ENCODE results near the gene NRSN1. TPM values are rescaled to one million over a fixed set of nuclear protein-coding genes. Genes with fewer than 3 reads are reported as not detected.

NRSN1 gene
- total RNA-seq, 1 experiment from 2014 or later: 0.30 TPM

- H4K20me1 ChIP-seq (ENCODE audit: insufficient read depth, low read depth, low read length): no peaks in the 10 kb centered on the region
- H3K9me3 ChIP-seq (ENCODE audit: low read length): no peaks in the 10 kb centered on the region
- no peak overlapping the region for H3K9ac ChIP-seq (ENCODE audit: low read length)
- no peak overlapping the region for H3K27ac ChIP-seq (ENCODE audit: low read length)
- no peaks in the 10 kb centered on the region for H3K36me3 ChIP-seq (ENCODE audit: insufficient read depth, low read length)
- H3K4me2 ChIP-seq (ENCODE audit: low read depth, low read length, poor library complexity, severe bottlenecking): no peak overlapping the region
- peaks cover 9% of the 10 kb centered on the region for H3K4me1 ChIP-seq (ENCODE audit: low read length)
- H3K27me3 ChIP-seq (ENCODE audit: low read length): no peaks in the 10 kb centered on the region
- no peak for DNase-seq
- H3K79me2 ChIP-seq (ENCODE audit: low read length): no peaks in the 10 kb centered on the region
- H3K4me3 ChIP-seq (ENCODE audit: low read length): no peak overlapping the region
- H3K9me2 ChIP-seq (replicated peaks; ENCODE audit: insufficient read depth, low read length): no peaks in the 10 kb centered on the region
- no peak overlapping the region for H2AFZ ChIP-seq (ENCODE audit: low read length)
Measured at GRCh38 chr6:24100024-24100769, 25.8 kb upstream of the NRSN1 start.

GRCh38 chr6:24100770-24101155 lies 25.3 kb upstream of the NRSN1 start:
- Histone ChIP-seq H2AFZ (ENCODE audit: low read length) (no peak overlapping the region), H3K27me3 (ENCODE audit: low read length) (no peaks in the 10 kb centered on the region), H3K36me3 (ENCODE audit: insufficient read depth, low read length) (no peaks in the 10 kb centered on the region), H4K20me1 (ENCODE audit: insufficient read depth, low read depth, low read length) (no peaks in the 10 kb centered on the region), H3K4me3 (ENCODE audit: low read length) (no peak overlapping the region), H3K27ac (ENCODE audit: low read length) (no peak overlapping the region), H3K9ac (ENCODE audit: low read length) (no peak overlapping the region), H3K9me2 (replicated peaks; ENCODE audit: insufficient read depth, low read length) (no peaks in the 10 kb centered on the region), H3K79me2 (ENCODE audit: low read length) (no peaks in the 10 kb centered on the region), H3K9me3 (ENCODE audit: low read length) (no peaks in the 10 kb centered on the region), H3K4me2 (ENCODE audit: low read depth, low read length, poor library complexity, severe bottlenecking) (no peak overlapping the region), H3K4me1 (ENCODE audit: low read length) (peaks cover 9% of the 10 kb centered on the region)
- DNase-seq: no peak

- Histone ChIP-seq H3K27ac (ENCODE audit: low read length) (no peak overlapping the region), H3K4me1 (ENCODE audit: low read length) (peaks cover 9% of the 10 kb centered on the region), H3K4me3 (ENCODE audit: low read length) (no peak overlapping the region), H3K79me2 (ENCODE audit: low read length) (no peaks in the 10 kb centered on the region), H3K9ac (ENCODE audit: low read length) (no peak overlapping the region), H3K36me3 (ENCODE audit: insufficient read depth, low read length) (no peaks in the 10 kb centered on the region), H2AFZ (ENCODE audit: low read length) (no peak overlapping the region), H3K4me2 (ENCODE audit: low read depth, low read length, poor library complexity, severe bottlenecking) (no peak overlapping the region), H3K9me3 (ENCODE audit: low read length) (no peaks in the 10 kb centered on the region), H3K27me3 (ENCODE audit: low read length) (no peaks in the 10 kb centered on the region), H3K9me2 (replicated peaks; ENCODE audit: insufficient read depth, low read length) (no peaks in the 10 kb centered on the region), H4K20me1 (ENCODE audit: insufficient read depth, low read depth, low read length) (no peaks in the 10 kb centered on the region)
- DNase-seq: no peak
Measured at GRCh38 chr6:24105191-24105590, 20.8 kb upstream of the NRSN1 start.

- H2AFZ ChIP-seq (ENCODE audit: low read length): no peak overlapping the region
- H3K27ac ChIP-seq (ENCODE audit: low read length): no peak overlapping the region
- H3K79me2 ChIP-seq (ENCODE audit: low read length): no peaks in the 10 kb centered on the region
- DNase-seq: no peak
- H3K27me3 ChIP-seq (ENCODE audit: low read length): no peaks in the 10 kb centered on the region
- no peaks in the 10 kb centered on the region for H3K9me2 ChIP-seq (replicated peaks; ENCODE audit: insufficient read depth, low read length)
- H3K9me3 ChIP-seq (ENCODE audit: low read length): no peaks in the 10 kb centered on the region
- no peaks in the 10 kb centered on the region for H3K36me3 ChIP-seq (ENCODE audit: insufficient read depth, low read length)
- no peaks in the 10 kb centered on the region for H4K20me1 ChIP-seq (ENCODE audit: insufficient read depth, low read depth, low read length)
- H3K4me1 ChIP-seq (ENCODE audit: low read length): peaks cover 5% of the 10 kb centered on the region
- H3K4me2 ChIP-seq (ENCODE audit: low read depth, low read length, poor library complexity, severe bottlenecking): no peak overlapping the region
- no peak overlapping the region for H3K9ac ChIP-seq (ENCODE audit: low read length)
- H3K4me3 ChIP-seq (ENCODE audit: low read length): no peak overlapping the region
Measured at GRCh38 chr6:24106291-24106690, 19.7 kb upstream of the NRSN1 start.

GRCh38 chr6:24107294-24107693 lies 18.7 kb upstream of the NRSN1 start:
- H3K4me2 ChIP-seq (ENCODE audit: low read depth, low read length, poor library complexity, severe bottlenecking): no peak overlapping the region
- H3K79me2 ChIP-seq (ENCODE audit: low read length): no peaks in the 10 kb centered on the region
- H3K36me3 ChIP-seq (ENCODE audit: insufficient read depth, low read length): no peaks in the 10 kb centered on the region
- H3K9me2 ChIP-seq (replicated peaks; ENCODE audit: insufficient read depth, low read length): no peaks in the 10 kb centered on the region
- H3K27me3 ChIP-seq (ENCODE audit: low read length): no peaks in the 10 kb centered on the region
- no peak overlapping the region for H3K27ac ChIP-seq (ENCODE audit: low read length)
- no peaks in the 10 kb centered on the region for H3K4me1 ChIP-seq (ENCODE audit: low read length)
- no peaks in the 10 kb centered on the region for H4K20me1 ChIP-seq (ENCODE audit: insufficient read depth, low read depth, low read length)
- H2AFZ ChIP-seq (ENCODE audit: low read length): no peak overlapping the region
- DNase-seq: no peak
- no peak overlapping the region for H3K9ac ChIP-seq (ENCODE audit: low read length)
- no peaks in the 10 kb centered on the region for H3K9me3 ChIP-seq (ENCODE audit: low read length)
- no peak overlapping the region for H3K4me3 ChIP-seq (ENCODE audit: low read length)

- Histone ChIP-seq H3K4me2 (ENCODE audit: low read depth, low read length, poor library complexity, severe bottlenecking) (no peak overlapping the region), H3K9me3 (ENCODE audit: low read length) (no peaks in the 10 kb centered on the region), H3K27ac (ENCODE audit: low read length) (no peak overlapping the region), H4K20me1 (ENCODE audit: insufficient read depth, low read depth, low read length) (no peaks in the 10 kb centered on the region), H3K4me3 (ENCODE audit: low read length) (no peak overlapping the region), H3K36me3 (ENCODE audit: insufficient read depth, low read length) (no peaks in the 10 kb centered on the region), H3K79me2 (ENCODE audit: low read length) (no peaks in the 10 kb centered on the region), H2AFZ (ENCODE audit: low read length) (no peak overlapping the region), H3K27me3 (ENCODE audit: low read length) (no peaks in the 10 kb centered on the region), H3K9me2 (replicated peaks; ENCODE audit: insufficient read depth, low read length) (no peaks in the 10 kb centered on the region), H3K4me1 (ENCODE audit: low read length) (no peaks in the 10 kb centered on the region), H3K9ac (ENCODE audit: low read length) (no peak overlapping the region)
- no peak for DNase-seq
Measured at GRCh38 chr6:24108056-24108455, 18.0 kb upstream of the NRSN1 start.

- Histone ChIP-seq H3K79me2 (ENCODE audit: low read length) (no peaks in the 10 kb centered on the region), H3K27ac (ENCODE audit: low read length) (no peak overlapping the region), H3K9ac (ENCODE audit: low read length) (no peak overlapping the region), H3K4me1 (ENCODE audit: low read length) (no peaks in the 10 kb centered on the region), H4K20me1 (ENCODE audit: insufficient read depth, low read depth, low read length) (no peaks in the 10 kb centered on the region), H3K4me2 (ENCODE audit: low read depth, low read length, poor library complexity, severe bottlenecking) (no peak overlapping the region), H3K4me3 (ENCODE audit: low read length) (no peak overlapping the region), H3K27me3 (ENCODE audit: low read length) (no peaks in the 10 kb centered on the region), H2AFZ (ENCODE audit: low read length) (no peak overlapping the region), H3K36me3 (ENCODE audit: insufficient read depth, low read length) (no peaks in the 10 kb centered on the region), H3K9me2 (replicated peaks; ENCODE audit: insufficient read depth, low read length) (no peaks in the 10 kb centered on the region), H3K9me3 (ENCODE audit: low read length) (no peaks in the 10 kb centered on the region)
- DNase-seq: no peak
Measured at GRCh38 chr6:24110417-24110816, 15.6 kb upstream of the NRSN1 start.

GRCh38 chr6:24113891-24114290 lies 12.1 kb upstream of the NRSN1 start:
- no peak overlapping the region for H3K27ac ChIP-seq (ENCODE audit: low read length)
- no peaks in the 10 kb centered on the region for H3K36me3 ChIP-seq (ENCODE audit: insufficient read depth, low read length)
- H3K27me3 ChIP-seq (ENCODE audit: low read length): no peaks in the 10 kb centered on the region
- H3K4me1 ChIP-seq (ENCODE audit: low read length): no peaks in the 10 kb centered on the region
- DNase-seq: no peak
- no peak overlapping the region for H3K4me2 ChIP-seq (ENCODE audit: low read depth, low read length, poor library complexity, severe bottlenecking)
- H3K4me3 ChIP-seq (ENCODE audit: low read length): no peak overlapping the region
- H3K79me2 ChIP-seq (ENCODE audit: low read length): no peaks in the 10 kb centered on the region
- H3K9ac ChIP-seq (ENCODE audit: low read length): no peak overlapping the region
- no peaks in the 10 kb centered on the region for H4K20me1 ChIP-seq (ENCODE audit: insufficient read depth, low read depth, low read length)
- H3K9me2 ChIP-seq (replicated peaks; ENCODE audit: insufficient read depth, low read length): no peaks in the 10 kb centered on the region
- no peaks in the 10 kb centered on the region for H3K9me3 ChIP-seq (ENCODE audit: low read length)
- H2AFZ ChIP-seq (ENCODE audit: low read length): no peak overlapping the region

All from Karpas-422 (cell line).